Epithelial cell of prostate (primary cell): ENCODE data around the gene FBXW4.
"Not testable (repeated sequence)": the region's sequence is repeated elsewhere in the genome, so short reads cannot be mapped to it uniquely, and the experiment has no call there.

Source experiments
- DNase-seq: peaks from one replicate; pipeline ENCODE4 v3.0.0-alpha.2; 2011; ENCODE audit warnings: low read depth, low spot score
- H3K27ac ChIP-seq: fragments of 450-650 bp; 2 replicates; pipeline ENCODE4 v1.5.1; 2017; ENCODE audit warnings: mild to moderate bottlenecking

The FBXW4 gene

DNA sequence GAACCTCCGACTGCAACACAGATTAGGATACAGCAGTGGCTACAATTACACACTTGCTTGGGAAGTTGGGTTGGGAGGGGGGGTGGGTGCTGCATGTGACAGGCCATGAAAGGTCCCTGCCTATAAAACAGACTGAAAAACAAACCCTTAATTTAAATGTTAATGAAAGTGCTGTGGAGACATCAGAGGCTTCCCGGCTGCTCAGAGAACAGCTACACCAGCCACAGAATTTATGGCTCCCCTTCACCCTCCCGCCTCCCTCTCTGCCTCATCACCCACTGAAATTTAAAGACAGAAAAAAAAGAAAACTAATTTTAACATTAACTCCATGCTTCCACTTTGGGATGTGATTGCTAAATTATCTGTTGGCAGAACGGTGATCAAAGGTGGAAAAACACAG lies 34.7 kb downstream of the FBXW4 start:
- no peak for DNase-seq
- no peak overlapping the region for H3K27ac ChIP-seq

DNA sequence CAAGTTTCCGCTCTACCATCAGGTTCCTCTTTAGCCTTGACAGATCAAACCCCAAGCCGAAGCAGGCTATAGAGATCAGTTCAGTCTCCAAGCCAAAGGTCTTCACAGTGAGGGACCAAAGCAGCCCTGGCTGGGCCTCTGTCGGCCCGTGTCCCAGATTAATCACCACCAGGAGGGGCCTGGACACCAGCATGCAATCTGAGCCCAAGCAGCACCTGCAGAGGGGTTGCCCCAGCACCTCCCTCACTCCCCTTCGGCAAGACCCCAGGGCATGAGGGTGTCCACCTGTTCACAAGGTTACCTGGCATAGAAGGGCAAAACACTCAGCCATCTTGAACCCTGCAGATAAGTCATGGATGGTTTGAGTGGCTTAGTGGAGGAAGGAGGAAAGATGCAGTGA lies 36.0 kb downstream of the FBXW4 start:
- H3K27ac ChIP-seq: no peak overlapping the region
- no peak for DNase-seq

DNA sequence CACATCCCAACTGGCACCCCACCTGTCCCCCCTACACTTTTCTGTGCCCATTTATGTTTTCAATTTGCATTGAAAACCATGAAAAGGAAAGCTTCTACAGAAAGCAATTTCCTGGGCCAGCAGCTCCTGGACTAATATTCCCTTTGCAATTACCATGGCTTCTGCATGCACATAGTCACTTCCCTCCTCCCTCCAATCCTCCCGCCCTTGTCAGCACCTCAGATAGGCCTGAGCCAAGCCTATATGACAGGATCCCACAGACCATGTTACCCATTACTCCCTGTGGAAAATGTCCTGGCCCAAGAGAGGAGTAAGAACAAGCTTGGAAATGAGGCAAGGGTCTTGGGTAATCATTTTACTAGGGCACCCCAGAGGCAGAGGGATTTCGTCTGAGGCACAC lies 38.1 kb downstream of the FBXW4 start:
- H3K27ac ChIP-seq: no peak overlapping the region
- no peak for DNase-seq

DNA sequence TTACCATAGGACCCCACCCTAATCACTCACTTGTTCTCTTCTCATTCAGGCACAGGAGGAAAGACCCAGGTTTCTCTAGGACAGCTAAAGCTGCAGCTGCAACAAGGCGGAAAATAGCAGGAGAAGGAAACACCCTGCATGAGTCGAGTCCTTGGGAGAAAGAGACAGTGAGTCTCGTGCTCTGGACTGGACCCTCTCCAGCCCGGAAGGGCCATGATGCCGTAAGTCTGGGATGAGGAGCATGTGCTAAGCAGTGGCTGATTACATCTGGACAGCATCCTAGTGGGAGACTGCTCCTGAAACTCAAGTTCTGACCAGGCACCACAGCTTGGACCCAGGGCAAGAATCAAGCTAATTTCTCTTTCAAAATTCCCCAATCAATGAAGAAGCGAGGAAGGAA lies 39.4 kb downstream of the FBXW4 start:
- DNase-seq: no peak
- no peak overlapping the region for H3K27ac ChIP-seq

DNA sequence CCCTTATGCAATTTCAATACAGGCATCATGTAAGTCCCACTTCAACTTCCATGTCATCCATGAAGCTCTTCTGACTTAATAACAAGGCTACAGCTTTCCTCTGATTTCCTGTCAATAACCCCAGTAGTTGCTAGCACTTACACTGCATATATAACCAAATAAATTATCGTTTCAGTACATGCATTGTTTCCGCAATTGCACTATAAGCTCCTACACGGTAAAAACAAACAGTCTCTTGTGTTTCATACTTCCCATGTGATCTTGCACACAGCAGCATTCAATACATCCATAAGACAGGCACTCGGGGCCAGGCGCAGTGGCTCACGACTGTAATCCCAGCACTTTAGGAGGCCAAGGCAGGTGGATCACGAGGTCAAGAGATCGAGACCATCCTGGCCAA lies 41.4 kb downstream of the FBXW4 start:
- no peak overlapping the region for H3K27ac ChIP-seq
- no peak for DNase-seq

DNA sequence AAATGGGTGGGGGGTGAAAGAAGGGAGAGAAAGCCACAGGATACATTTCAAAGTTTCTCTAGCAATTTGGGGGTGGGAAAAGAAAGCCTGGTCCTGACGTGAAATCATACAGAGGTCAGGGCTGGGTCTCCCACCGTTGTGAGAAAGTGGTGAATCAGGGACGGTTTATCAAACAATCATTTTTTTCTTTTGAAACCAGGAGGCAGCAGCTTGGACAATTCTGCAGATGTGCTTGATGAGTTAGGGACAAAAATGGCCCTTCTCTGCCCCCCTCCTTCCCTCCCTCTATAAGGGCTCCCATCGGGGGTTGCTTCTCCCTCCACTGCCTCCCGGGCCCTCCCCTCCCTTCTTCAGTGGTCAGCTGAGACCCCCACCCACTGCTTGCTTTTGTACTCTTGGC lies 43.6 kb downstream of the FBXW4 start:
- H3K27ac ChIP-seq: no peak overlapping the region
- no peak for DNase-seq

DNA sequence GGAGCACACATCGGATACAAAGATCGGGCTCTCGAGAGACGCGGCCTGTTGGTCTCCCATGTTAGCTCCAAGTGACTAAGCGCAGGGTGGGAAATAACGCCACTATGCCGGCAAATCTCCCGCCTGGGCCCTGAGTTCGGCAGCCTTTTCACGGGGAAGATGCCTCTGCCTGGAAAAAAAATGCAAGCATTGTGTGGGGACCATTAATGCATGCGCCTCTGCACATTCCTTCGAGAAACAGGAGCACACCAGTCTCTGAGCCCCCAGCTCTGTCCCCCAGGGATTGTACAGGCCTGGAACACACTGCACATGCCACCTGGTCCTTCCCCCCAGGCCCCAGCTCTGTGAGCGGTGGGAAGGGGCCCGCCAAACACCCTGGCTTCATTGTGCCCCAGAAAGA lies 44.1 kb downstream of the FBXW4 start:
- H3K27ac ChIP-seq: no peak overlapping the region
- no peak for DNase-seq

DNA sequence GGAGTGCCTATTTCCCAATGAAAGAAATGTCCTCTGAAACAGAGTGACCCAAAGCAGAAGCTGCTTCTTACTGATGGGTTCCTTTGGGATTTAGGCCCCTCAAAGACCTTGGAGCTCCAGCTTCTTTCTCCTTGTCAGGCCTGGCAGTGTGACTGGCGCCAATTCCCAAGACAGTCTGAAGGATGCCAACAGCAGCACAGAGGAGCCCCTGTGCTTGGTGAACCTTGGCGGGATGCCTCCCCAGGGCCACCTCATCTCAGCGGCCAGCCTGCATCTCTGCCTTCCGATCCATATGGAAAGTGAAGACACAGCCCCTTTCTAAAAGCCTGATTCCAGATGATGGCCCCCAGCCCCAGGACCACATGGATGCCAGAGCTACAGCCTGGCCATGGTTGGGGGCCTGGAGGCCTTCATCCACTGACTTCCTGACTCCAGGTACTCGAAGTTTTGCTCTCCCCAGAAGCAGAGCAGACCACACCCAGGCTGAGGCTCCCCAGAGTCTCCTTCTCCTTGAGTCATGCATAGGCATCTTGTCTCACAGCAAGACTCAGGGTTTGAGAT lies 45.4 kb downstream of the FBXW4 start:
- no peak for DNase-seq
- no peak overlapping the region for H3K27ac ChIP-seq

DNA sequence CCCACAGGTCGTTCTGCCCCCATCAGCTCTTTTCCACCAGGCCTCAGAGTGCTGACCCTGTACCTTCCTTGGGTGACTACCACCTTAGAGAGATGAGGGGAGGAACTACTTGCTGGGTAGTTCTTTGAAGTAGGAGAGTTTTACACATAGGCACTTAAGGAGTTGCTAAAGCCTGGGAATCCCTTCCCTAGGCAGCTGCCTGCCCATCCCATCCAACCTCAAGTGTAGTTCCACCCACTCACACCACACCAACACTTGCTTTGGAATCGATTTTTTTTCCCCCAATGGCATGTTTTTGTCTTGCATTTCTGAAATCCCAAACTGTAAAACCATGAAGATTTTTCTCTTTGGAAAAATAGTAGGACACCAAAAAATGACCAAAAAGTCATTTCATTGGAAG lies 47.7 kb downstream of the FBXW4 start:
- no peak overlapping the region for H3K27ac ChIP-seq
- DNase-seq: no peak

DNA sequence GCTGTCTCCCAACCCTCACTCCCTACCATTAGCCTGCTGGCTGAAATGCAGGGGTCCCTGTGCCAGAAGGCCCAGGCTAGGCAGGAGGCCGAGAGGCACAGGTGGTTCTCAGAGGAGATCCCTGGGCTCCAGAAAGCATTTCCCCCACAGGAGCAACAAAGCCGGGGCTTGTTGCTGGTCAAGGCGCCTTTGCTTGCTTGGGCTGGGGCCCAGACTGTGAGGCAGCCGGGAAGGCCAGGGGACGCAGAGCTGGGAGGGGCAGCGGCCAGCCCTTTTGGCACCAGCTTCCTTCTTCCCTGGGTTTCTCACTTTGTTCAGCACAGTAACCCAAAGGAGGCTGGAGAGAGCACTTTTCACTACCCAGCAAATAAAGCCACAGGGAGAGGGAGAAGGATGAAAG lies 48.6 kb downstream of the FBXW4 start:
- no peak overlapping the region for H3K27ac ChIP-seq
- DNase-seq: no peak

DNA sequence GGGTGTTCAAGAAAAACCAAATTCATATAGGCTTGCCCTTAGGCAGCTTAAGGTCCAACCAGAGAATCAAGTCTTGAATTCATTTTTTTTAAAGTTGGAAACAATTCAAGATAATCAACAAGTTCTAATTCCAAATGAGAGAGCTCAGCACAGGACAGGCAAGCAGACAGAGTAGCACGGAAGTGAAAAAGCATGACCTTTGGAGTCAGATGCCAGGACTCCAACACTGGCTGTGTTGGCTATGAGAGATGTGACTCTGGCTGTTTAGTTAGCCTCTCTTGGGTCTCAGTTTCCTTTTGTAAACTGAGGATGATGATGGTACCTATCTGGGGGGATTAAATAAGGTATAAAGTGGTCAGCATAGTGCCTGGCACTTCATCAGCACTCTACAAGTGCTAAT lies 49.3 kb downstream of the FBXW4 start:
- no peak overlapping the region for H3K27ac ChIP-seq
- no peak for DNase-seq

DNA sequence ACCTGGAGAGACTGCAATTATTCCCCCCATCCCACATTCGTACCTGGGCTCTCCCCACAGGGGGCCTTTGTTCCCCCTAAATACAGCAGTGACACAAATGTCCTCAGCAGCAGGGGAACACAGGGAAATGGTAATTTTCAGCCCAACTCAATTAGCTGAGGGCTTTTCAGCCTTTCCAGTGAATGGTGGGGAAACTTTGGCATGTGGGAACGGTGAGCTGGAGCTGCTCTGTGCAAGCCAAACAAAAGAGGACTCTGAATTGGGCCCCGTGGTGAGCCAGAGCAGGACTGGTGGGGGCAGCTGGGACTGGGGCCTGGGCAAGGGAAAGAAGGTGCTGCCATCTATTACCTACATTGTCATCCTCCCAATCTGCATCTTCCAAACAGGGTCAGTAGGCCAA lies 51.0 kb downstream of the FBXW4 start:
- no peak for DNase-seq
- no peak overlapping the region for H3K27ac ChIP-seq

DNA sequence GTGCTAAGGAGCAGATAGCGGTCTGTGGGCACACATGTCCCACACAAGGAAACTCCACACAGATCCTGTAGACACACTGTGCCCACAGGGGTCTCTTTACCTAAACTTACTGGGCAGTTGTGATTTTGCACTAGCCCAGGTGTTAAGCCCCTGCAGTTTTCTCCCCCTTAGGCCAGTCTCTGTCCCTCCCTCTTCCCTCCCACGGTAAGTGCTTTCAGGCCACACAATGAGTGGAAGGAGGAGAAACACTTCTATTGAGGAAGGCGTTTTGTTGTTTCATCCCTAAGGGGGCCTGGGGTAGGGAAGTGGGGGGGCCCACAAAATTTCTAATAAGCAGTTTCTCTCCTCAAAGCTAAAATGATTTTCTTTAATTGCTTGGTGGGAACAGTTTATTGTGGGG lies 51.4 kb downstream of the FBXW4 start:
- no peak overlapping the region for H3K27ac ChIP-seq

DNA sequence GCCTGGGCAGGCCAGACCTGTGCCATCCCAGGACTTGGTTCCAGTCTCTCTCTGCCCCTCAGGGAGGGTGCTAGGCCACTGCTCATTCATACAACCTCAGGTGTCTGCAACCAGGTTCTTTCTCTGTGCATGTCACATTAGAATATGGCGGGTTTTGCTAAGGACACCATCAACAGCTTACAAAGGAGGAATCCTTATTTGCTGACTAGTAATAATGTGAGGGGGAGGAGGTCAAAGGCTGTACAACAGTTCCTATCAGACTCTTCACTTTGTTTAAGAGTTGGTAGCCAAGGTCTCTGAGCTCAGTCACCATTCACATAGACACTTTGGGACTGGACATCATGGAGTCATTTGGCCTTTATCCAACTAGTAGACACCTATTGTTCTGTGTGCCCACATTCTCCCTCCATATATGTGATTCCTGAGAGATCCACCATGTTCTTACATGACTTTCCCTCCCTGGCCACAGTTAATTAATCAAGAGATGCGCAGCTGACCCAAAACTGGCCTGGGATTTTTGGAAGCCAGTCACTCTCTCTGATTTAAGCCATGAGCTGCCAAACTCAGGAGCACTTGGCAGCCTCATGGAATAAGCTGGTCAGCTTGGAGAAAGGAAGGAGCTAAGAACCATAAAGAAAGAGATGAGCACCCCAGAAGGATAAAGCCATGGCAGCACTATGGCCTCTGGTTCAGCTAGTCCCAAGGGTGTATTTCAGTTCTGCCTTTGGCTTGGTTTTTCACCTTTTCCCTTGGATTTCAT lies 55.6 kb downstream of the FBXW4 start:
- H3K27ac ChIP-seq: no peak overlapping the region
- no peak for DNase-seq

More for the DNA sequence above, 51.4 kb downstream of the FBXW4 start:
- DNase-seq: no peak

DNA sequence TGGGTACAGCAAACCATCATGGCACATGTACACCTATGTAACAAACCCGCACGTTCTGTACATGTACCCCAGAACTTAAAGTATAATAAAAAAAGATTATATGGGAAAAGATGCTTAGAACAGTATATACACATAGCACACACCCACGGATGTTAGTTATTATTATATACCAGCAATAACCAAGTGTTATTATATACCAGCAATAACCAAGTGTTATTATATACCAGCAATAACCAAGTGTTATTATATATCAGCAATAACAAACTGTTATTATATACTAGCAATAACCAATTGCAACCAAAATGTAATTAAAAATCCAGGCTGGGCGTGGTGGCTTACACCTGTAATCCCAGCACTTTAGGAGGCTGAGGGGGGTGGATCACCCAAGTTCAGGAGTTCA lies 61.5 kb downstream of the FBXW4 start:
- not testable (repeated sequence) for H3K27ac ChIP-seq, DNase-seq

DNA sequence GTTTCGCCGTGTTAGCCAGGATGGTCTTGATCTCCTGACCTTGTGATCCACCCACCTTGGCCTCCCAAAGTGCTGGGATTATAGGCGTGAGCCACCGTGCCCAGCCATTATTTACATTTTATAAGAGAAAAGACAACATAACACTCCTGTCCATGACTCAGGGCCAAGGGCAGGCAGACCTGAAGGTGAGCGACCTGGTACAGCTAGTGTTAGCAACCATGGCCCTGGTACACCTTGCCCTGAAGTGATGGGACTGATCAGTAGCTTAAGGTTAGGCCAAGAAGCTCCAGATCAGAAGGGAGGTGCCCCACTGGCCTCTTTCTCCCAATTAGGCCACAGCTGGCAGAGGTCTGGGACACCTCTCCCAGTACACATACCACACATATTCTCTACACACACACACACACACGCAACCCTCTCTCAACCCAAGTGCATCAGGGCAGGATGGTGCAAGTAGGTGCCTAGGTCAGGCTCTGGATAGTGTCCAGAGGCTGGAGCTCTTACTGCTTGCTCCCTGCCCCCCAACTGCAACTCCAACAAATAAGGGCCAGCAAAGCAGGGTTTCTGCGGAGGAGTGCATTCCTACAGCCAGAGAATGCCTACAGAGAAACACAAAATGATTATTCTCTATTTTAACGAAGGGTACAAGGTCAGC lies 63.0 kb downstream of the FBXW4 start:
- no peak overlapping the region for H3K27ac ChIP-seq
- DNase-seq: no peak

DNA sequence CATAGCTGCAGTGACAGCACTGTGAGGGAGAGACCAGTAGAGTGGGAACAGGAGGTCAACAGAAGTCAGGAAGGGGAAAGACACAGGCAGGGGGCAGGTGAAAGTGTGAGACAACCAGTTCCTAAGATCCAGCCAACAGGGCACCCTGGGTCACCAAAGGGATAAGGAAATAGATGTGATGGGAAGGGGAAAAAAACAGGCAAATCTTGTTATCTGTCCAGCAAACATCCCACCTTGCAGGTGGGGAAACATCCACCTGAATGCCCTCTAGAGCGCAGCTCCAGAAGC lies 64.4 kb downstream of the FBXW4 start:
- H3K27ac ChIP-seq: no peak overlapping the region
- DNase-seq: no peak

DNA sequence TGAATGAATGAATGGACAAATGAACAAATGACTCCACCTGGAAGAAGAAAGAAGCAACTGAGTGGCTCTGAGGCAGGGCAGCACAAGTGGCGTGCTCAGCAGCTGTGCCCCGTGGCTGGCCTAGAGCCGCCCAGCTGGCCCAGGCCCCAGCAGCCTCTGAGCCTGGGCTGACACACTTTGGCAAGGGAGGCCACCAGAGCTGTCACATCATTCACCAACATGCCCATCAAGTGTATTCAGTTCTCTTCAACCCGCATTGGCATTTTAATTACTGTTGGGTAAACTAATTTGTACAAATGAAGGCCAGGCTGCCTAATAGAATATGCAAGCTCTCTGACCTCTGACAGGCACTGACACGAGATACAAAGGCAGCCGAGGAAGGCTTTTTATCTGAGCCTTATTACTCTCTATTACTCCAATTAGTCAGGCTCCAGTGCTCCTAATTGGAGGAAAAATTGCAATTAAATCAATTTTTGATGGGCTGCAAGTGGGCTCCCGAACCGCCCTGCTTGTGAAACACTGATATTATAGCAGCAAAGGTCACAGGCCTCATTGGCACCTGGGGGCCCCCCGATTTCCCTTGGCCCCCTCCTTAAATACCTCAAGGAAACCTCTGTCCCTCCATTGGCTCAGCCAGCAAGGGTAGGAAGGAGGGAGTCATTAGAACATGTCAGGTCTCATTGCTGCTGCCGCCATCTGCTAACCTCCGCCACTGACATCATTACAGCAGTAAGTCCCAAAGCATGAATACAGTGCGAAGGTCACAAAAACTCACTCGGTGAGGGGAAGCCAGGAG lies 64.9 kb downstream of the FBXW4 start:
- DNase-seq: no peak
- no peak overlapping the region for H3K27ac ChIP-seq

DNA sequence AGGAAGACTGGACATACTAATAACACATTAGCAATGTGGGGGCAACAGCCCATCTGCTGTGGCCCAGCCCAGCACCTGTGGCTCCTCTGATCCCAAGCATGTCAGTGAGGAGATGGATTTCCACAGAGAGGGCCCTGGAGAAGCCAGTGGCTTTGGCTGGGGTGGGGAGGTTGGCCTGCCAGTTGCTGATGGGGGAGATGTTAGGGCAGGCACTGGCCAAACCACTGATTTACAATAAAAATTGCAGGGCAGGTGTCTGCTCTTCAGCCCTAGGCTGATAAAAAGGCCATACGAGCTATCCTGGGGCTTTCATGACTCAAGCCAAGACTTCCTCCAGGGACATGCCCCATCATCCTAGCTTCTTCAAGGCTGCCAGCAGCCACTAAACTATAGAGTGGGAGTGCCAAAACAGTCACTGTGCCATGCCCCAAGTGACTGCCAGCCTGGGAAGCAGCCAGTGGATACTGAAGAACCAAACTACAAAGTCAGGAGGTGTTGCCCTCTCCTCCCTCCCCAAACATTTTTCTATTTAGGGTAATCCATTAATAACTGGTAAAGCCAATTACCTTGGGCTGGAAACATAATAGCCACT lies 69.1 kb downstream of the FBXW4 start:
- DNase-seq: no peak
- H3K27ac ChIP-seq: no peak overlapping the region

DNA sequence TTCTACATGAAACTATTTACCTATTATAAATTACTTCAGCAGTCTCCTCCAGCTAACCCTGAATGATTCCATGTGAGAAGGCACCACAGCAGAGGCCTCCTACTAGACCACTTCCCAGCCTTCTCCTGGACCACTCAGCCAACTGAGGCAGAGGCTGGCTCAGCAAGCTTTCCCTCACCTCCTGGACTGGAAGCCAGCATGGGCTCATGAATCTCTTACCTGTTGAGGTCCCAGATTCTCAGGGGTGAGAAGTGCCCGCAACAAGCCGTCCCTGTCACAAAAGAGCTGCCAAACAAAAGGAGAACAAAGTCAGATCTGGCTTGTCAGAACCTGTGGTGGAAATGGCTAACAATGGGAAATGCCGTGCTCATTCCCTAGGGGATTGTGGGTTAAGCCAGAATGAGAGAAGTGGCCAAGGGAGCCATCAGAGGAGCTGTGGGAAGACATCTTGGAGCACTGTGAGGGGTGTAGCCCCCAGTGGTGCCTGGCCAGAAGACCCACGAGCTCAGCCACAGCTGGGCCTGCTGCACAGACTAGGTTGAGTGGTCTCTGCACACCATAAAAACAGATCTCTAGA lies 70.4 kb downstream of the FBXW4 start:
- no peak for DNase-seq
- H3K27ac ChIP-seq: no peak overlapping the region

DNA sequence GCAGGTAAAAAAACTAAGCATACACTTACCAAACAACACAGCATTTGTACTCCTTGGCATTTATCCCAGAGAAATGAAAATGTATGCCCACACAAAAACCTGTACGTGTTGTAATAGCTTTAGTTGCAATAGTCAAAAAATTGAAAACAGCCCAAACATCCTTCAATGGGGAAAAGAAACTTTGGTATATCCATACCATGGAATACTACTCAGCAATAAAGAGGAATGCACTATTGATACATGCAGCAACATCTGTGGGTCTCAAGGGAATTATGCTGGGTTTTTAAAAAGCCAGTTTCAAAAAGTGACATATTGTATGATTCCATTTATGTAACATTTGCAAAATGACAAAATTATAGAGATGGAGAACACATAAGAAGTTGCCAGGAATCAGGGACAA lies 71.4 kb downstream of the FBXW4 start:
- no peak overlapping the region for H3K27ac ChIP-seq
- DNase-seq: no peak
